Measurements from ENCODE around the gene DNAAF3.

Gene DNAAF3

DNA sequence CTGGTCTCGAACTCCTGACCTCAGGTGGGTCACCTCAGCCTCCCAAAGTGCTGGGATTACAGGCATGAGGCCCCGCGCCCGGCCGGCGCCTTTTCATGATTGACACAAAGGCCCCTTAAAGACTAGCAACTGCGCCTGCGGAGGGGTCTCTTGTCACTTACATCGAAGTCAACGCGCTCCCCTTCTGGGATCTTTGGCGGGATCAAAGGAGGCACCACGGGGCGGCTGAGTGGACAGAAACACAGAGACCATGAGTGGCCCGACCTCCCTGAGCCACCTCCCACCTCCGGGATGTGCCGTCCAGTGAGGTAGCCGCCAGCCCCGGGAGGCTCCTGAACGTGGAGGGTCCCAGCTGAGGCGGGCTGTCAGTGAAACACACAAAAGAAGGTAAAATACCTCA lies 24.7 kb downstream of the DNAAF3 start:
- no peak for TF ChIP-seq CTCF (IDR thresholded peaks at IDR 0.05; ENCODE audit: low read depth, low read length, missing control alignments)
- DNase-seq (ENCODE audit: low read depth), result no peak
- no peak overlapping the region for H3K4me3 ChIP-seq (ENCODE audit: low read depth, low read length)

- DNase-seq (ENCODE audit: low read depth), result no peak
- no peak for TF ChIP-seq CTCF (IDR thresholded peaks at IDR 0.05; ENCODE audit: low read depth, low read length, missing control alignments)
- no peak overlapping the region for H3K4me3 ChIP-seq (ENCODE audit: low read depth, low read length)
Measured at GRCh38 chr19:55137915-55138314, 28.5 kb downstream of the DNAAF3 start.

- DNase-seq (ENCODE audit: low read depth), result no peak
- no peak for TF ChIP-seq CTCF (IDR thresholded peaks at IDR 0.05; ENCODE audit: low read depth, low read length, missing control alignments)
- H3K4me3 ChIP-seq (ENCODE audit: low read depth, low read length), result no peak overlapping the region
Measured at GRCh38 chr19:55136399-55137102, 29.9 kb downstream of the DNAAF3 start.

DNA sequence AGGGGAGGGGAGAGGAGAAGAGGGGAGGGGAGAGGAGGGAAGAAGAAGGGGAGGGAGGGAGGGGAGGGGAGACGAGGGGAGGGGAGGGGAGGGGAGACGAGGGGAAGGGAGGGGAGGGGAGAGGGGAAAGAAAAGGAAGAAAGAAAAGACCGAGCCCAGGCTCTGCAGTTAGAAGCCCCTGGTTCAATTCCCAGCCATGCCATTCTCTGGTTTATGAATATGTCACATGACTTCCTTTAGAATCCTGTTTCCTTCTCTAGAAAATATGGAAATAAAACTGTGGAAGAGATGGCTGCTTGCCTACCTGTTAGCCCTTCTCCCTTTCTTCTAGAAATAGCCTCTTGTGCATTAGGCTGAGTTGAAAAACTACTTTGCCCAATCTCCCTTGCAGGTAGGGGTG lies 31.7 kb downstream of the DNAAF3 start:
- DNase-seq (ENCODE audit: low read depth), result no peak
- H3K4me3 ChIP-seq (ENCODE audit: low read depth, low read length), result no peak overlapping the region
- no peak for TF ChIP-seq CTCF (IDR thresholded peaks at IDR 0.05; ENCODE audit: low read depth, low read length, missing control alignments)

GRCh38 chr19:55133639-55134444 lies 32.6 kb downstream of the DNAAF3 start:
- no peak for DNase-seq (ENCODE audit: low read depth)
- no peak overlapping the region for H3K4me3 ChIP-seq (ENCODE audit: low read depth, low read length)
- TF ChIP-seq CTCF (IDR thresholded peaks at IDR 0.05; ENCODE audit: low read depth, low read length, missing control alignments), result no peak

DNA sequence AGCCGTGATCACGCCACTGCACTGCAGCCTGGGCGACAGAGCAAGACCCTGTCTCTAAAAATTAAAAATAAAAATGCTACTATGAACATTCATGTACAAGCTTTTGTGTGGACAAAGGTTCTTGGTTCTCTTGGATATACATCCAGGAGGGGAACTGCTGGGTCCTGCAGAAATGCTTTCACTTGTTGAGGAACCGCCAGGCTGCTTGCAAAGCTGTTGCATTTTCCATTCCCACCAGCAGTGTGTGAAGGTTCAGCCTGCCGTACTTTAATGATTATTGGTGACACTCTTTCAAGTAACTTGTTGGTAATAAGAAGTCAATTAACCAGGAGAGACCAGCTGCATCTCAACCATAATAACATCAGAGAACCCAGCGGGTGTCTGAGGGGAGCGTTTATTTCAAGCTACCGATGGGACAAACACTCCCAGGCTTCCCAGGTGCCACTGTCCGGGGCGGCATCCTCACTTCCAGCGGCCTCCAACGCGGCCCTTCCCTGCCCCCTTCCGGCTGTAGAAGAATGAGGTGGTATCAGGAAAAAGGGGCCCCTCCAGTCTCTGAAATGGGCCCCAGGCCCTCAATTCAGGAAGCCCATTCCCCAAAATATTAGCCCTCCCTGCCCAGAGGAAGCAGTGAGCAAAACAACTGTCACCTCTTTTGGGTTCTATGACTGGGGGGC lies 33.8 kb downstream of the DNAAF3 start:
- H3K4me3 ChIP-seq (ENCODE audit: low read depth, low read length), result no peak overlapping the region
- DNase-seq (ENCODE audit: low read depth), result no peak
- TF ChIP-seq CTCF (IDR thresholded peaks at IDR 0.05; ENCODE audit: low read depth, low read length, missing control alignments), result peak; percentile 26
